Activated T-helper 1 cell treated with Interleukin-2 at 50 U/mL for 16 hours (primary cell): ENCODE results near the gene OPN3.

Source experiments
- DNase-seq: peaks from one replicate; pipeline ENCODE4 v3.0.0-alpha.2; 2020; ENCODE audit warnings: low read depth

Gene OPN3

GRCh38 chr1:241589521-241589920 is 50.6 kb downstream of the OPN3 start:
- DNase-seq: no peak

GRCh38 chr1:241586905-241587512 is 53.2 kb downstream of the OPN3 start:
- no peak for DNase-seq

- DNase-seq: no peak
These were observed 57.2 kb downstream of the OPN3 start for GRCh38 chr1:241582921-241583321.

- no peak for DNase-seq
These were observed 60.7 kb downstream of the OPN3 start for GRCh38 chr1:241579434-241579833.

- DNase-seq: no peak
These were observed 66.0 kb downstream of the OPN3 start for GRCh38 chr1:241574154-241574553.

- DNase-seq: no peak
These were observed 70.3 kb downstream of the OPN3 start for GRCh38 chr1:241569848-241570247.

GRCh38 chr1:241560849-241561187 is 79.4 kb downstream of the OPN3 start:
- DNase-seq: no peak

- DNase-seq: no peak
These were observed 79.9 kb downstream of the OPN3 start for GRCh38 chr1:241560146-241560848.

GRCh38 chr1:241557551-241558193 is 82.5 kb downstream of the OPN3 start:
- no peak for DNase-seq

GRCh38 chr1:241557031-241557430 is 83.1 kb downstream of the OPN3 start:
- DNase-seq: no peak

GRCh38 chr1:241555526-241555925 is 84.6 kb downstream of the OPN3 start:
- no peak for DNase-seq

GRCh38 chr1:241553886-241554592 is 86.1 kb downstream of the OPN3 start:
- DNase-seq: no peak

- DNase-seq: no peak
These were observed 88.2 kb downstream of the OPN3 start for GRCh38 chr1:241551759-241552638.

- DNase-seq: no peak
These were observed 89.9 kb downstream of the OPN3 start for GRCh38 chr1:241550318-241550717.

GRCh38 chr1:241548008-241548407 is 92.2 kb downstream of the OPN3 start:
- DNase-seq: no peak
